CD4-positive, alpha-beta T cell treated with Interleukin-17A for 4 hours (primary cell): ENCODE measurements around the gene TBC1D9B.
A peak's percentile ranks its signal among the peaks of the same experiment; 100 is the strongest.

Experiments
- DNase-seq: peaks from one replicate; pipeline ENCODE4 v3.0.0-alpha.2; 2020; ENCODE audit warnings: mixed read lengths

The TBC1D9B gene

DNA sequence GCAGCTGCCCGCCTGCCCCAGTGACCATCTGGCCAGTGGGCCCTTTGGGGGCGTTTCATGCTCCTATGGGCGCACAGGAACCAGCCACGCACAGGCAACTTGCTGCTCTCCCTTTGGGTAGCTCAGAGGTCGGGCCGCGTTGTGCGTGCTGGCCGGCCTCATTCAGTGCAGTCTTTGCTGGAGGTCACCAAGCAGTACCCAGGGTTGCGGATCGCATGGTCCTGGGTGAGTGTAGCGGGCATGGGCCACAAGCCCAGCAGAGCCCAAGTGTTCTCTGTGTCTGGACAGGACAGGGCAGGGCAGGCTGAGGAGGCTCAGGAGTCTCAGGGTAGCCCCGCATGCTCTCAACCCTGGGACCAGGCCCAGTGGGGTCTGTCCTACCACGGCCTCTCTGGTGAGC lies 39.2 kb downstream of the TBC1D9B start:
- no peak for DNase-seq

DNA sequence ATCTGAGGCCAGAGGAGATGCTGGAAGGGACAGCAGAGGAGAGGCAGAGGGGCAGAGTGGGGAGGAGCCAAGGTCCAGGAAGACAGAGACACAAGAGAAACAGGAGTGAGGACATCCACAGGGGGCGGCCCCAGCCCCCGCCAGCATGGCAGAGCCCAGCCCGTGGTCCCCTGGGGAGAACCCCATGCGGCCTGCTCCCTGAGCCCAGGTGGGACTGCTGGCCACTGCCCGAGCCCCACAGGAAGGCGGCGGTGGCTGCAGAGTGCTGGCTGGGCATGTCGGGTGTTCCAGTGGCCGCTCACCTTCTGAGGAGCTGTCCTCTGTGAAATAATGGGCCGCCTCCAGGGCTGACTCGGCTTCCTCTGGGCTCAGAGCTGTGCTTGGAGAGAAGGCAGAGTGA lies 40.2 kb downstream of the TBC1D9B start:
- no peak for DNase-seq

DNA sequence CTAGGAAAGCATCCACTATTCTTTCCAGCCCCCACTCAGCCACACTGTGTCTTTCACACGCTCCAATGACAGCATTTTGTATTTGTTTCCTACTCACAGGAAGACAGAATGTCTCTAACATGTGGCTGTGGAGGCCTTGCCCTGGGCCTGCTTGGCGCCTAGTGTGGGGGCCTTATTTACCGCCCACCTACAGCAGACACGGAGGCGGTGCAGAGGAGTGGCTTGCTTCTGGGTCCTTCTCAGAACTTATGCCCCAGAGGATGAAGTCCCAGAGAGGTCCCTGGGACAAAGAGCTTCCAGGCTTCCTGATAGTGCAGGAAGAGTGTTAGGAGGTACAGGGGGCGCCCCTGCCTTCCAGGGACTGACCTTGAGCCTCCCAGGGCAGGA lies 40.6 kb downstream of the TBC1D9B start:
- no peak for DNase-seq

DNA sequence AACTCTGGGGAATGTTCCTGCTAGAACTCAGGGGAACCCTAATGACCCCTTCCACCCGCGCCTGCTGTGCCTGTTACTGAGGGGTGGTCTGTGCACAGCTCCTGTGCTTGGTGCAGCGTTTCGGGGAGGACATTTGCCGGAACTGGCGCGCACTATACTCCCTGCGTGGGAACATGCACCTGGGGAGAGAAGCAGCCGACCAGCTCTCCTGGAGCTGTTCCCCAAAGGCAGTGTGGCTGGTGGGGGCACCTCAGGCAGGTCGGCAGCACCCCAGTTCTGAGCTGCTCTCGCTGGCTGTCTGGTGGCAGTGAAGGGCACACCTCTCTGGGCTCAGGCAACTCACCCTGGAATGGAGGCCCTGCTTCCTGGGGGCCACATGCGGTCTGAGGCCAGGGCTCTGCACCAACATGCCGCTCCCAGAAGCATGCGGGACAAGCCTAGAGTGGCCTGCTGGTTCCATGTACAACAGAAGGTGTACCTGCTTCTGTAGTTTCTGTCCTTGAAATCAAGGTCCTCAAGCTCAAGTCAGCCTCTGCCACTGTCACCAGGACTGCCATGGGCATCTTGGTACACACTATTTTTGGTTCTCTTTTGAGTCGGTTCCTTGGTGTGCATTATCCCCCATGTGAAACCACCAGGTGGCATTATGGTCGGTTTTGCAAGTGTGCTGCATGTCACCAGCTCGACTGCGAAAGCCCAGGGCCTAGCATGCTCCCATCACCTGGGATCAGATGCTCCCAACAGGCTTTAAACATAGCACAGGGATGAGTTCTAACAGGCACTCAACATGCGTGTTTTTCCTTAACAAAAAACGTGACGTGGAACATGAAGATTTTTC lies 41.2 kb downstream of the TBC1D9B start:
- peak; percentile 10 for DNase-seq

DNA sequence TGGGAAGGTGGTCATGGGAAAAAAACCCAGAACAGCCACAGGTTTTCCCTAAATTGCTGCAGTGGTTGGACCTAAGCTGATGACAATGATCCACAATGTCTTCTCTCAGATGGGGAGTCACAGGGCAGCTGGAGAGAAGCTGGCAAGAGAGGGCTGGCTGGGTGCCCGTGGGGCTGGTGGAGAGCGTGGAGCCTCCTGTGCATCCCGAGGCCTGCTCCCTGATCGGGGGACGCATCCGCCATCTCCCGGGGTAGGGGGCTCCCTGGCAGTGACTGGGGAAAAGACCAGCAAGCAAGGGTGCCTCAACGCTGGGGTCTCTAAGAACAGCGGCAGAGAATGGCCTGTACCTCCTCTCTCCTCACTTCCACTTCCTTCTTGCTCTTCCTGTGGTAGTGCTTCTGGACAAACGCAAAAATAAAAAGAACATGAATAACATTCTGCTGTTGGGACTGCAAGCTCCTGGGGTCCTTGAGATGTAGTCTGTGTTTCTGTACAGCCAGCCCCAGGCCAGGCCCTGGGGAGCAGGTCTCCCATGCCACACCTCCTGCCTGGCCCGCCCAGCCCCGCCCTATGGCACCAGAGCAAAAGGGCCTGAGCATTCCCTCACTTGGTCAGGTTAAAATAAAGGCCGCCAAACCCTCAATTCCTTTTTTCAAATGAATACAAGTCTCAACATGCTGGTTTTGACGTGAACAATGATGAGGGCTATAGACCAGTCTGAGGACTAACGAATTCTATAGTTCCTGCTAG lies 42.0 kb downstream of the TBC1D9B start:
- DNase-seq, result no peak

DNA sequence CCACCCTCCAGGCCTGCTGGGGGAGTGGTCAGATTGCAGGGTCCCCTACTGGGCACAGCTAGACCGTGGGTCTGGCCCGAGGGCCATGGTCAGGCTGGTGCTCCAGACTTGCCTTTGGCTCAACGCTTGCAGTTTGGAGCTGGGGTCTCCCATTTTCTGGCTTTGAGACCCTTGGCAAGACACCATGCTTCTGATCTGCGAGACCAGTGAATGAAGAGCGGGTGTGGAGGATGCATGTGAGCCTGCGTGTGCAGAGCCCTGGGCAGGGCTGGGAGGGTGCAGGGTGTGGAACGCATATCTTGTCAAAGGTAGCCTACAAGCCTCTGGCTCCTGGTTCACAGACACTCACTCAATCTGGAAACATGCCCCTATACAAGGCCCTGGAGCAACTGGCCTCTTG lies 43.0 kb downstream of the TBC1D9B start:
- DNase-seq, result no peak

DNA sequence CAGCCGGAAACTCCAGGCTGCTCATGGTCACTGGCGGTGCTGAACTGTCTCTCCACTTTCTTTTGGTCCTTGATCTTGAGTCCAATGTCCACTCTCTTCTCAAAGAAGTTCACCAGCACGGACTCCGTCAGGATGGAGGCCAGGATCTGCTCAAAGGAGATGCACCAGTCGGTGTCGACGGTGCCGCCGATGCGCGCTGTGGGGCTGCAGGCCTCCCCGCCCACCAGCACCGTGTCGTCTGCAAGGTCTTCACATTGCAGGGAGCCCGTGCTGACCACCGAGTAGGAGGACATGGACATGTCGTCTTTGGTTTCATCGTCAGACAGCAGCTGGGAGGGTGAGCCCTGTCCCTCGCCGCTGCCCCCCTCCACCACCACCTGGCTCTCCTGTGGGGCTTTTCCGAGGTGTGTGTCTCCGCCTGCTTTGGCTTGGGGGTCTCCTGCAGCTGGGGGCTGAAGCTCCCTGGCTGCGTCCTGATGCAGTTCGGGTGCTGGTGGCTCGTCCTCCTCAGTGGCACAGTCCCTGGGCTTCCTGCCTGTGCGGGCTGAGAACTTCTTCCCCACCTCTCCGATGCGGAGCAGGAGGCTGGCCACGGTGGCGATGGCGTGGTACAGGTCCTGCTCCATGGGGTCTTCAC lies 44.1 kb downstream of the TBC1D9B start:
- no peak for DNase-seq

DNA sequence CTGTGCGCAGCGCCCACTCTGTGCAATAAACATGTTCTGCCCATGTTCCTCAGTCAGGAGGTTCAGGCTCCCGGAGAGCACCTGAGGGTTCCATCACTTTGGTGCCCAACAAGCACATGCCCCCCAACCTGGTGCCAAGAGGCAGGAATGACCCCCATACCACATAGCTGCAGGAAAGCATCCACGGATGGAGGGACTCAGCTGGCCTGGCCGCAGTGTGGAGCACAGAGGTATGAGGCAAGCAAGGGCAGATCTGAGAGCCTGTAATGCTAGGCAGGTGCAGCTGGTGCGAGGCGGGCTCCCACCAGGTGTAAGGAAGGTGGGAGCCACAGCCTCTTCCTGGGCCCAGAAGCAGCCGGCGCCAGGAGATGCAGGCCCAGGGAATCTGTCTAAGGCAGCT lies 44.8 kb downstream of the TBC1D9B start:
- no peak for DNase-seq

DNA sequence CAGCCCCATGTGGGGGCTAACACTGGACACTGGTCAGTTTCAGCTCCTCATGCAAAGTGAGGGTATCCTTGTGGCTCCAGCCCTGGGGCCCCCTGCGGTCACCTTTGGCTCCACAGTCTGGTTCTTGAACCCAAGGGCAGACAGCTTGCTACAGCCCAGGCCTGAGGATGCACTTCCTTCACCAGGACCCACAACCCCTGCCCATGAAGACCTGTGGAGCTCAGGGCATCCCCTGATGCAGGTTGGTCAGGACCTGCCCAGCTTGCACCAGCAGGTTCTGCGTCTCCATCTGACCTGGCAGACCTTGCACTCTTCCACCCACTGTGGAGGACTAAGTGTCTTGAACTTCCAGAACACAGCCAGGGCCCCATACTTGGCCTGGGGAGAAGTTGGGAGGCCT lies 45.4 kb downstream of the TBC1D9B start:
- DNase-seq, result no peak

DNA sequence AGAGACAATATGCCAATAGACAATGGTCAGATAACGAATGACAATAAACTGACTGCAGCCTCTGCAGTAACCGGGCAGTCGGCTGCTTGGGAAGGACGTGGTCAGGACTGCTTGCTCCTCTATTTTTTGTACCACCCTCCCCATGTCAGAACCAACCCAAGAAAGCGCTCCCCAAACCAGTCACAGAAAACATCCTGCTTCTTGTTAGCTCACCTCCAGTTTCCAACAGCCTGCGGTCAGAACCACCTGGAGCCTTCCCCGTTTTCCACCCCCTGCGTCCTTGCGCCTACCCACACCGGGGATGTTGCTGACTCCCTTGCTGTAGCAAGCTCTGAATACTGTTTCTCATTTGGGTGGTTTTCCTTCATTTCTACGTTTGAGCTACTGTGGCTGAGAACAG lies 47.4 kb downstream of the TBC1D9B start:
- no peak for DNase-seq

DNA sequence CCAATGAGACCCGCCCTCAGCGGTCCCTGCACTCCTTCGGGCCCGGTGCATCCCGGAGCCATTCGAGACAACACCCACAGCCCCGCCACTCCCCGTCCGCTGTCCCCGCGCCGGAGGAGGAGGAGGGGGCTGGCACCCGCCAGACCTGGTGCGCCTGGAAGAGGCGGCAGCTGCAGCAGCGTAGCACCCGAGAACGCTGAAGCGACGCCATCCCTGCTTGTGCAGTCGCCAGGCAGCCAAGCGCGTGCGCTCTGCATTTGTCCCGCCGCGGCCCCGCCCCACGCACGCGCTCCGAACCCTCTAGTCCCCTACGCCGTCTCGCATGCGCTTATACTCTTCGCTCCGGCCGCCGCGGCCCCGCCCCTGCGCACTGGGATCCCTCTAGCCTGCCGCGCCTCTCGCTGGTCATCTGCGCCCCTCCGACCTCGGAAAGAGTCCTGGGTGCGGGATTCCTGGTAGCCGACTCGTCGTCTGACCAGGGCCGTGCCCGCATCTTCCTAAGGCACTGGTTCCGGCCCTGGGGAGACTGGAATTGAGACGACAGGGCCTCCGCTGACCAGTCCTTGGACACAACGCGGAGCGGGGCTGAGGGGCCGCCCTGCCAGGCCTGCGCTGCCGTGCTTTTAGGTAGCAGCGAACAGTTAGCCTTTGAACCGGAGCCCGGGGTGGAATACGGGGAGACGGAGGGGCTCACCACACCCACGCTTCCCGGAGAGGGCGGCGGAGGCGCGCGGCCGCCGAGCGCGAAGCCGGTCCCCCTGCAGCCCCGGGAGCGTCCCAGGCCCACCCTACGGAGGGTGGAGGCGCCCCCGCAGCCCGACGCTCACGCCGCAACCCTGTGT lies 48.9 kb downstream of the TBC1D9B start, which contains the start of gene MRNIP:
MRNIP (minus strand) TSS at position 232 of the 842 bp plus-strand sequence; CDS start at position 211, 21 bp downstream.
- peak; percentile 95 for DNase-seq

DNA sequence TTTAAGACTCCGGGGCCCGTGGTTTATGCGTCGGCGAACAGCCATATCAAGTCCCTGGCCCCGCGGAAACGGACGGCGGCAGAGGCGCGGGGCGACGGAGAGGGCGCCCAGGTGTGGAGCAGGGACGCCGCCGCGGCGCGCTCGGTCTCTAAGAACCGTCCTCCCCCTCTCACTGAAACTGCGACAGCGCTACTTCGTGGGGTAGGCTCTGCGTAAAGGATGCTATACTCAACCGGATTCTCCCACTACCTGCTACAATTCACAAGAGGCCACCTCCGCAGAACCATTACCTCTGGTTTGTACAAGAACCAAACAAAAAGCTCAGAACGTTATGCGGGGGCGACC lies 49.5 kb downstream of the TBC1D9B start:
- peak; percentile 66 for DNase-seq

DNA sequence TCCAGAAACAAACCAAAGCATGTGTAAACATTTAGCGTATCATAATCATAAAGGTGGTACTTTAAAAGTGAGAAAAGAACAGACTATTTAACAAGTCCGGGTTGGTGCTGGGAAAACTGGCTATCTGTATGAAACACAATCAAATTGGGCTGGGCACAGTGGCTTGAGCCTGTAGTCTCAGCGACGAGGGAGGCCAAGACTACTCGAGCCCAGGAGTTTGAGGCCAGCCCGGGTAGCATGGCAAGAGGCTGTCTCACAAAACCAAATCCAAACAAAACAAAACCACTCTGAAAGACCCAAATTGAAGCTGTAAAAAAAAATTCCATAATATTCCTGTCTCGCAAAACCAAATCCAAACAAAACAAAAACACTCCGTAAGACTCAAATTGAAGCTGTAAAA lies 53.3 kb downstream of the TBC1D9B start:
- no peak for DNase-seq

DNA sequence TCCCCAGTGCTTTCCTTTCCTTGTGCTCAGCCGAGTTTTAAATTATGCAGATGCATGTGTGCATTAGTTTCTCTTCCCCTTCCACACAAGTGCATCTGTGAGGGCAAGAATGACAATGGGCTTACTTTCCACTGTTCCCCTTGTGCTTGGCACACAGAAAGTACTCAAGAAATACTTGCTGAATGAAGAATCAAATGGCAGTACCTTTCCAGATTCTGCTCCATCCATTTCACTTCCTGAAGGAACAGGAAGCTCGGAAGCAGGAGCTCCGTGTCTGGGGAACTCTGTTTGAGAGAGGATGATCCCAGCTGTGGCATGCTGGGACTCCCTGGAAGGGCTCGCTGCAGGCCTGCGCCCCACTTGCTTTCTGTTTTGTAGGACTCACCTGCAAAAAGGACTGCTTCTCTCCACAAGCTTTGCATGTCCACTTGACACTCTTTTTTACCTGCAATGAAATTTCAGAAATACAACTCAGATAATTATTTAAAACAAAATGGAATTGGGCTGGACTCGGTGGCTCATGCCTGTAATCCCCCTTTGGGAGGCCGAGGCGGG lies 54.6 kb downstream of the TBC1D9B start:
- DNase-seq, result no peak

DNA sequence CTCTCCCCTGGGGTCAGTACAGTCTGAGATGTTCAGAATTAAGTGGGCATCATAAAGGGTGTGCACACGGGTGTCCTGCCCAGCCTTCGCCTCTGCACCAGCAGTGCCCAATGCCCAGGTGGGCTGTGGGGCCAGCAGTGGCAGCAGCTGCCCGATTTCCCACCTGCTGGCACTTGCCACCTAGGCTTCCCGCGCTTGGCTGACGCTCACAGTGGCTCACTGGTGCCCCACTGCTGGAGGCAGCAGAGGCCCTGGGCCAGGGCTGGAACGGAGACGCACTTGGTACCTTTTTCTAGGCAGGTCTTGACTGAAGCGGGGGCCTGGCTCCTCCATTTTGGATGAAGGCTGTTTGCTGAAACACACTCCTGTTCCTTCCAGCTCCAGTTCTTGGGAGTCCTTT lies 66.1 kb downstream of the TBC1D9B start:
- no peak for DNase-seq

DNA sequence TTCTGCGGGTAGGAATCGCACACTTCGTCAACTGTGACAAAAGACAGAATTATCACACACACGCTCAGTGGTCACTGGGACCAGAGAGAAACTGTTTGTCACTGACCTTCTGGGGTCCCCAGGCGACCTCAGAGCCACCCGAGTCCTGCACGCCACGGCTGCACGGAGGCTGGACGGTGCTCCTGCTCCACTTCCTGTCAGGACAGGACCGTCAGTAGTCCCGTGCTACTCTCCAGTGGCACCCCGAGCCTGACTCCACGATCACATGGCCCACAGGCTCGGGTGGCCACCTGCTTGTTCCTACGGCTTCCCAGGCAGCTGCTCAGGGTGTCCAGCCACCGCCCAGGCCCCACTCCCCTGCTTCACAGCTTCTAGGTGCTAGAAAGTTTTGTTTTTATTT lies 66.9 kb downstream of the TBC1D9B start:
- DNase-seq, result no peak

DNA sequence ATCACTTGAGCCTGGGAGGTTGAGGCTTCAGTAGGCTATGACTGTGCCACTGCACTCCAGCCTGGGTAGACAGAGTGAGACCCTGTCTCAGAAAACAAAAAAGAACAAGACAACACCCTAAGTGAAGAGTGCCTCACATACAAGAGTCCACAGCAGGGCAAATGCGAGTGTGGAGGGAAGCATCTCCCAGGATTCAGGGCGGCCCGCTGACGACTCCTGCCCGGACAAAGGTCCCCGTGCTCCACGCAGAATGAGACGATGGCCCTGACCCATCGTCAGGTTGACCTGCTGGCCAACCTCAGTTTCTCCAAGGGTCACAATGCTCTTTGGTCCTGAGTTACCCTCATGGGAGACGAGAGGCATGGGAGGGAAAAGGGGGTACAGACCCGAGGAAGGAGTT lies 67.4 kb downstream of the TBC1D9B start:
- DNase-seq, result no peak

DNA sequence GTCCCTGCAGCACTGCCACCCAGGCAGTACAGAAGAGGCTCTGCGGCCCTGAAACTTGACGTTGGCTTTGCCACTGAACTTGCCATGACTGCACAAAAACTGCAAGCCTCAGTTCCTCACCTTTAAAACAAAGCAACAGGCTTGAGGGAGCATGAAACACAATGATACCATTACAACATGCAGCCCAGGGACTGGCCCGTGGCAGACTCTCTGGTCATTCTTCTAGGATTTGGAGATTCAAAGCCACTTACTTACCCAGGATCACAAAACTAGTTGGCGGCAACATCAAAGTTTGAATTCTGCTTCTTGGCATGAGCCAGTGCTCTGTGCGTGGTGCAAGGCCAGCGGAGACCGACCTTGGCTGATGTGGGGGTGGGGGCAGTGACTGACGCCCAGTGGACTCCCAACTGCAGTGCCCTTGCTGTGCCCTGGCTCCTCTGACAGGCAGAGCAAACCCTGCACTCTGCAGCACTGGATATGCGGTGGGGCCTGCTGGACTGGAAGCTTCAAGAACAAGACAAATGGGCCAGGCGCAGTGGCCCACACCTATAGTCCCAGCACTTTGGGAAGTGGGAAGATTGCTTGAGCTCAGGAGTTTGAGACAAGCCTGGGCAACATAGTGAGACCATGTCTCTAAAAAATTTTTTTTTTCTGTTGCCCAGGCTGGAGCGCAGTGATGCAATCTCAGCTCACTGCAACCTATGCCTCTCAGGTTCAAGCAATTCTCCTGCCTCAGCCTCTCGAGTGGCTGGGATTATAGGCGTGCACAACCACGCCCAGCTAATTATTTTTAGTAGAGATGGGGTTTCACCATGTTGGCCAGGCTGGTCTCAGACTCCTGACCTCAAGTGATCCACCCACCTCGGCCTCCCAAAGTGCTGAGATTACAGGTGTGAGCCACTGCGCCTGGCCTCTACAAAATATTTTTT lies 68.1 kb downstream of the TBC1D9B start:
- no peak for DNase-seq

DNA sequence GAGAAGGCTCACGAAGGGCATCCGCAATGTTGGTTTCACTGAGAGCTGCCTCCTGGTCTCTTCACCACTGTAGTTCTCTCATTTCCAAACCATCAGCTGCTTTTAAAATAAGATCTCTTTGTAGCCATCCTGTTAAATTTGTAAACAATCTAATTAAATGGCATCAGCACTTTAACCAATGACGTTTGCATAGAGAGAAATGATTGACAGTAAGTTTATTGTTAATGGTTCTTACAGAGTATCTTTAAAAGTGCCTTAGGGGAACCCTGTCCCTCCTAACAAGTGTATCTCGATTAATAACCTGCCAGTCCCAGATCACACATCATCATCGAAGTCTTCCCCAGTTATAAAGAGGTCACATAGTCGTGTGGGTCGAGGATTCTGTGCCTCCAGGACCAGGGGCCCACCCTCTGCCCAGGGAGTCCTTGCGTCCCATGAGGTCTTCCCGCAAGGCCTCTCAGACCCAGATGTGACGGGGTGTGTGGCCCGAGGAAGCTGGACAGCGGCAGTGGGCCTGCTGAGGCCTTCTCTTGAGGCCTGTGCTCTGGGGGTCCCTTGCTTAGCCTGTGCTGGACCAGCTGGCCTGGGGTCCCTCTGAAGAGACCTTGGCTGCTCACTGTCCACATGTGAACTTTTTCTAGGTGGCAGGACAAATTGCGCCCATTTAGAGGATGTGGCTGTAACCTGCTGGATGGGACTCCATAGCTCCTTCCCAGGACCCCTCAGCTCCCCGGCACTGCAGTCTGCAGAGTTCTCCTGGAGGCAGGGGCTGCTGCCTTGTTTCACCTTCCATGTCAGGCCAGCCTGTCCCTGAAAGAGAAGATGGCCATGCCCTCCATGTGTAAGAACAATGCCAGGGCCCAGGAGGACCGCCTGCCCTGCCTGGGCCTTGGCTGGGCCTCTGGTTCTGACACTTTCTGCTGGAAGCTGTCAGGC lies 70.4 kb downstream of the TBC1D9B start:
- no peak for DNase-seq
